DND-41 (cell line): Measurements from ENCODE around the gene EID2B.

Experiments
- EZH2 ChIP-seq: IDR thresholded peaks from 3 replicates; pipeline ENCODE4 v1.6.1; 2012; ENCODE audit warnings: borderline replicate concordance, low read depth, mild to moderate bottlenecking, moderate library complexity, low read length, inconsistent platforms; ENCODE audit not compliant: severe bottlenecking
- TF ChIP-seq, protein P1 (sequence below): IDR thresholded peaks from 2 replicates; pipeline ENCODE4 v1.5.1; 2012; ENCODE audit warnings: borderline replicate concordance, low read length, moderate library complexity, mild to moderate bottlenecking; ENCODE audit not compliant: poor library complexity, severe bottlenecking; ENCODE audit errors: extremely low read depth

DNA sequence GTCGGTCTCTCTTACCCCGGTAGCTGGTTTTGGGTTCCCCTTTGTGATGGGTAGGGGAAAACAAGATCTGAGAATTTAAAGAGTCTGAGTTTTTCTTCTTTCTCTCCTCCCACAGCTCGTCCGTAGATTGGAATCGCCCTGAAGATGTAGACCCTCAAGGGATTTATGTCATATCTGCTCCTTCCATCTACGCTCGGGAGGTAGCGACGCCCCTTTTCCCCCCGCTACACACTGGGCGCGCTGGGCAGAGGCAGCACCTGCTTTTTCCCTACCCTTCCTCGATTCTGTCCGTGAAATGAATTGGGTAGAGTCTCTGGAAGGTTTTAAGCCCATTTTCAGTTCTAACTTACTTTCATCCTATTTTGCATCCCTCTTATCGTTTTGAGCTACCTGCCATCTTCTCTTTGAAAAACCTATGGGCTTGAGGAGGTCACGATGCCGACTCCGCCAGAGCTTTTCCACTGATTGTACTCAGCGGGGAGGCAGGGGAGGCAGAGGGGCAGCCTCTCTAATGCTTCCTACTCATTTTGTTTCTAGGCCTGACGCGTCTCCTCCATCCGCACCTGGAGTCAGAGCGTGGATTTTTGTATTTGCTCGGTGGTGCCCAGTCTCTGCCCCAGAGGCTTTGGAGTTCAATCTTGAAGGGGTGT lies 24.8 kb downstream of the EID2B start:
- TF ChIP-seq, protein P1, sequence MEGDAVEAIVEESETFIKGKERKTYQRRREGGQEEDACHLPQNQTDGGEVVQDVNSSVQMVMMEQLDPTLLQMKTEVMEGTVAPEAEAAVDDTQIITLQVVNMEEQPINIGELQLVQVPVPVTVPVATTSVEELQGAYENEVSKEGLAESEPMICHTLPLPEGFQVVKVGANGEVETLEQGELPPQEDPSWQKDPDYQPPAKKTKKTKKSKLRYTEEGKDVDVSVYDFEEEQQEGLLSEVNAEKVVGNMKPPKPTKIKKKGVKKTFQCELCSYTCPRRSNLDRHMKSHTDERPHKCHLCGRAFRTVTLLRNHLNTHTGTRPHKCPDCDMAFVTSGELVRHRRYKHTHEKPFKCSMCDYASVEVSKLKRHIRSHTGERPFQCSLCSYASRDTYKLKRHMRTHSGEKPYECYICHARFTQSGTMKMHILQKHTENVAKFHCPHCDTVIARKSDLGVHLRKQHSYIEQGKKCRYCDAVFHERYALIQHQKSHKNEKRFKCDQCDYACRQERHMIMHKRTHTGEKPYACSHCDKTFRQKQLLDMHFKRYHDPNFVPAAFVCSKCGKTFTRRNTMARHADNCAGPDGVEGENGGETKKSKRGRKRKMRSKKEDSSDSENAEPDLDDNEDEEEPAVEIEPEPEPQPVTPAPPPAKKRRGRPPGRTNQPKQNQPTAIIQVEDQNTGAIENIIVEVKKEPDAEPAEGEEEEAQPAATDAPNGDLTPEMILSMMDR: no peak
- TF ChIP-seq EZH2: no peak
